SK-N-SH (cell line): ENCODE results near the gene BEX1.

Experiments used
- EP300 ChIP-seq, 2 experiments: IDR thresholded peaks; 2 replicates each; pipeline versions ENCODE4 v1.4.0 to v1.6.1; 2012; ENCODE audit warnings: borderline replicate concordance in 1 of 2, low read depth in 1 of 2, low read length in 1 of 2
- POLR2AphosphoS5 ChIP-seq: IDR thresholded peaks from 2 replicates; pipeline ENCODE4 v1.6.1; 2012; ENCODE audit warnings: low read depth, low read length
- REST ChIP-seq: IDR thresholded peaks from 2 replicates; pipeline ENCODE4 v1.6.1; 2012; ENCODE audit warnings: mild to moderate bottlenecking, low read depth, low read length, moderate library complexity
- TF ChIP-seq, protein P1 (sequence below): fragments of 200-600 bp; sonication (generic); IDR thresholded peaks from 2 replicates; pipeline ENCODE4 v1.6.1; 2017; ENCODE audit warnings: antibody characterized with exemption, mild to moderate bottlenecking, moderate library complexity
- TF ChIP-seq, protein P2 (sequence below): IDR thresholded peaks from 2 replicates; pipeline ENCODE4 v1.4.0; 2012; ENCODE audit warnings: low read depth

GRCh38 chrX:103101299-103102042 lies 37.5 kb upstream of the BEX1 start:
- TF ChIP-seq, protein P1, sequence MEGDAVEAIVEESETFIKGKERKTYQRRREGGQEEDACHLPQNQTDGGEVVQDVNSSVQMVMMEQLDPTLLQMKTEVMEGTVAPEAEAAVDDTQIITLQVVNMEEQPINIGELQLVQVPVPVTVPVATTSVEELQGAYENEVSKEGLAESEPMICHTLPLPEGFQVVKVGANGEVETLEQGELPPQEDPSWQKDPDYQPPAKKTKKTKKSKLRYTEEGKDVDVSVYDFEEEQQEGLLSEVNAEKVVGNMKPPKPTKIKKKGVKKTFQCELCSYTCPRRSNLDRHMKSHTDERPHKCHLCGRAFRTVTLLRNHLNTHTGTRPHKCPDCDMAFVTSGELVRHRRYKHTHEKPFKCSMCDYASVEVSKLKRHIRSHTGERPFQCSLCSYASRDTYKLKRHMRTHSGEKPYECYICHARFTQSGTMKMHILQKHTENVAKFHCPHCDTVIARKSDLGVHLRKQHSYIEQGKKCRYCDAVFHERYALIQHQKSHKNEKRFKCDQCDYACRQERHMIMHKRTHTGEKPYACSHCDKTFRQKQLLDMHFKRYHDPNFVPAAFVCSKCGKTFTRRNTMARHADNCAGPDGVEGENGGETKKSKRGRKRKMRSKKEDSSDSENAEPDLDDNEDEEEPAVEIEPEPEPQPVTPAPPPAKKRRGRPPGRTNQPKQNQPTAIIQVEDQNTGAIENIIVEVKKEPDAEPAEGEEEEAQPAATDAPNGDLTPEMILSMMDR: no peak
- TF ChIP-seq POLR2AphosphoS5 (no peak), REST (no peak), EP300 (IDR thresholded peaks at IDR 0.05; ENCODE audit: borderline replicate concordance in 1 of 2, low read depth in 1 of 2, low read length in 1 of 2) (no peak)
- TF ChIP-seq, protein P2, sequence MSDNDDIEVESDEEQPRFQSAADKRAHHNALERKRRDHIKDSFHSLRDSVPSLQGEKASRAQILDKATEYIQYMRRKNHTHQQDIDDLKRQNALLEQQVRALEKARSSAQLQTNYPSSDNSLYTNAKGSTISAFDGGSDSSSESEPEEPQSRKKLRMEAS: no peak
